Muscle of leg (tissue), 11 donors: ENCODE data around the gene FSD1. TPM values are rescaled to one million over a fixed set of nuclear protein-coding genes. Genes with fewer than 3 reads are reported as not detected.
A peak's percentile ranks its signal among the peaks of the same experiment; 100 is the strongest.

Experiments
- DNase-seq: peaks from one replicate; pipeline ENCODE4 v3.0.0; 2013
- H3K27ac ChIP-seq: one replicate; pipeline ENCODE4 v1.5.1; 2013; ENCODE audit warnings: mild to moderate bottlenecking, low read length, control low read depth
- H3K27me3 ChIP-seq: one replicate; pipeline ENCODE4 v1.6.1; 2013; ENCODE audit warnings: low read length; ENCODE audit not compliant: control insufficient read depth, insufficient read depth
- H3K36me3 ChIP-seq: one replicate; pipeline ENCODE4 v1.6.1; 2013; ENCODE audit warnings: low read length; ENCODE audit not compliant: control insufficient read depth, insufficient read depth
- H3K4me1 ChIP-seq: one replicate; pipeline ENCODE4 v1.6.1; 2013; ENCODE audit warnings: low read length; ENCODE audit not compliant: control insufficient read depth, insufficient read depth
- H3K4me3 ChIP-seq: one replicate; pipeline ENCODE4 v1.5.1; 2013; ENCODE audit warnings: low read length, control low read depth
- H3K9me3 ChIP-seq: replicated peaks from 2 replicates; pipeline ENCODE4 v1.6.1; 2013; ENCODE audit warnings: low read depth, low read length; ENCODE audit not compliant: control insufficient read depth
- WGBS: methylation state at CpG from one replicate; pipeline ENCODE4 v1.1.5; 2013; ENCODE audit warnings: missing lambda C conversion rate; ENCODE audit not compliant: insufficient coverage; 5-methylcytosine and 5-hydroxymethylcytosine counted together
- polyA plus RNA-seq, 8 donors: library from polyadenylated mRNA; unstranded; fragments of 120-200 nt; gene quantifications; one replicate each; pipeline versions ENCODE4 v1.2.1 to v1.2.3, GENCODE V29; 2013; ENCODE audit warnings: inconsistent platforms in 1 of 8, low replicate concordance in 1 of 8; ENCODE audit not compliant: insufficient read length in 8 of 8, insufficient read depth in 1 of 8
- total RNA-seq: library from RNA; stranded (reverse); fragments of 120-200 nt; gene quantifications from one replicate; pipeline ENCODE4 v1.2.4, GENCODE V29; 2013

Gene FSD1
- total and polyA plus RNA-seq, 9 donors = 0.71 to 3.2 (median 2.2) TPM

- no peak overlapping the region for H3K4me3 ChIP-seq
- no peak overlapping the region for H3K27ac ChIP-seq
- no peaks in the 10 kb centered on the region for H3K9me3 ChIP-seq
- WGBS = 81% methylated on average over 17 of the region's 23 CpGs
- peaks cover 23% of the 10 kb centered on the region for H3K4me1 ChIP-seq
- no peaks in the 10 kb centered on the region for H3K27me3 ChIP-seq
- H3K36me3 ChIP-seq = peaks cover 58% of the 10 kb centered on the region
- DNase-seq = peak; percentile 17
Observed at GRCh38 chr19:4357095-4357797, 52.8 kb downstream of the FSD1 start.

GRCh38 chr19:4357921-4358326 lies 53.5 kb downstream of the FSD1 start:
- no peak overlapping the region for H3K27ac ChIP-seq
- WGBS = 83% methylated on average over 14 of the region's 16 CpGs
- no peak overlapping the region for H3K4me3 ChIP-seq
- peak; percentile 24 for DNase-seq
- H3K4me1 ChIP-seq = peaks cover 23% of the 10 kb centered on the region
- H3K36me3 ChIP-seq = peaks cover 65% of the 10 kb centered on the region
- no peaks in the 10 kb centered on the region for H3K27me3 ChIP-seq
- no peaks in the 10 kb centered on the region for H3K9me3 ChIP-seq

GRCh38 chr19:4358709-4359626 lies 54.6 kb downstream of the FSD1 start:
- Histone ChIP-seq H3K4me3 (no peak overlapping the region), H3K9me3 (no peaks in the 10 kb centered on the region), H3K4me1 (peaks cover 23% of the 10 kb centered on the region), H3K27ac (no peak overlapping the region), H3K36me3 (peaks cover 75% of the 10 kb centered on the region), H3K27me3 (no peaks in the 10 kb centered on the region)
- DNase-seq = peak; percentile 15
- WGBS = 80% methylated on average over 18 of the region's 25 CpGs

GRCh38 chr19:4359627-4360000 lies 55.2 kb downstream of the FSD1 start:
- Histone ChIP-seq H3K4me3 (no peak overlapping the region), H3K27ac (no peak overlapping the region), H3K4me1 (peaks cover 23% of the 10 kb centered on the region), H3K36me3 (peaks cover 81% of the 10 kb centered on the region), H3K9me3 (no peaks in the 10 kb centered on the region), H3K27me3 (no peaks in the 10 kb centered on the region)
- DNase-seq = no peak
- WGBS = 64% methylated on average over 12 of the region's 13 CpGs

DNA sequence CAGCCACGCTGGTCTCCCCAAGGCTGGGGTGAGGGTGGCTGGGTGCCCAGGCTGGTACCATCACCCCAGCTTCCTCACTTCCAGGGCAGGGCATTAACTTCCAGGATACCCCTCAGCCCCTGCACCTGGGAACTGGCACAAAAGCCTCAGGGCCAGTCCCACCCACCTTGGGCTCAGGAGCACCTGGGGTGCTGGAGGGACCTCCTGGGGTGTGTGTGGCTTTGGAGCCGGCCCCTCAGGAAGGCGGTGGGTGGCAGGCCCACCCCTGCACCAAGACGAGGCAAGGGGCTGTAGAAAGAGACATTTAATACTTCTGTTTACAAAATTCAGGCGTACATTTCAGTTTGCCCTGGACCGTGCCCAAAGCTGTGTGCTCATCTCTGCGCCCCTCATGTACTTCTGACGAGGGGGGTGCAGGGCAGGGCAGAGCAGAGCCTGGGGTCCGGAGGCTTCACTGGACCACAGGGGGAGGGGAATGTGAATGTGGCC lies 55.7 kb downstream of the FSD1 start:
- Histone ChIP-seq H3K36me3 (peaks cover 86% of the 10 kb centered on the region), H3K9me3 (no peaks in the 10 kb centered on the region), H3K27me3 (no peaks in the 10 kb centered on the region), H3K4me3 (no peak overlapping the region), H3K4me1 (peaks cover 23% of the 10 kb centered on the region), H3K27ac (no peak overlapping the region)
- 57% methylated on average over 5 of the region's 9 CpGs for WGBS
- DNase-seq = no peak

DNA sequence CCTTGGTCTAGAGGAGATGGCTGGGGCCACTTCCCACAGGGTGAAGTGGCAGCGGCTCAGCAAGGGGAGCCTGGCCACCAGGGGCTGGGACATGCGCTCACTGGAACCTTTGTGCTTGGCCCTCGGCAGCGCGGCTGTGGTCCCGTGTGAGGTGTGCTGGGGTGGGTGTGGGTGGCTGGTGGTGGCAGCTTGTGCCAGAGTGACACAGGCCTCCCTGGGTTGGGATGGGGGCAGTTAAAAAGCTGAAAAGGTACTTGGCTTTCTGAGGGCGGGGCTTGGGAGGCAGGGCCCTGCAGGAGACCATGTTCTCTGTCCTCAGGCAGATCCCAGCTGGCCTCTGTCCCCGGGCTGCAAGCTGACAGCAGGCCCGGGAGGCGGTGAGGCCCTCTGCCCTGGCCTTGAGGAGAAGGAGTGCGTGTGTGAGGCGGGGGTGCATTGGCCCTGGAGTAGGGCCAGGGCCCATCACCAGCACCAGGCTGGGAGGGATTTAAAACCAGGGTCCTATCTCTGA lies 56.3 kb downstream of the FSD1 start:
- H3K36me3 ChIP-seq = peaks cover 91% of the 10 kb centered on the region
- peak; percentile 20 for DNase-seq
- WGBS = 51% methylated on average over 11 of the region's 12 CpGs
- no peaks in the 10 kb centered on the region for H3K27me3 ChIP-seq
- H3K4me3 ChIP-seq = no peak overlapping the region
- no peaks in the 10 kb centered on the region for H3K9me3 ChIP-seq
- H3K4me1 ChIP-seq = peaks cover 23% of the 10 kb centered on the region
- no peak overlapping the region for H3K27ac ChIP-seq

DNA sequence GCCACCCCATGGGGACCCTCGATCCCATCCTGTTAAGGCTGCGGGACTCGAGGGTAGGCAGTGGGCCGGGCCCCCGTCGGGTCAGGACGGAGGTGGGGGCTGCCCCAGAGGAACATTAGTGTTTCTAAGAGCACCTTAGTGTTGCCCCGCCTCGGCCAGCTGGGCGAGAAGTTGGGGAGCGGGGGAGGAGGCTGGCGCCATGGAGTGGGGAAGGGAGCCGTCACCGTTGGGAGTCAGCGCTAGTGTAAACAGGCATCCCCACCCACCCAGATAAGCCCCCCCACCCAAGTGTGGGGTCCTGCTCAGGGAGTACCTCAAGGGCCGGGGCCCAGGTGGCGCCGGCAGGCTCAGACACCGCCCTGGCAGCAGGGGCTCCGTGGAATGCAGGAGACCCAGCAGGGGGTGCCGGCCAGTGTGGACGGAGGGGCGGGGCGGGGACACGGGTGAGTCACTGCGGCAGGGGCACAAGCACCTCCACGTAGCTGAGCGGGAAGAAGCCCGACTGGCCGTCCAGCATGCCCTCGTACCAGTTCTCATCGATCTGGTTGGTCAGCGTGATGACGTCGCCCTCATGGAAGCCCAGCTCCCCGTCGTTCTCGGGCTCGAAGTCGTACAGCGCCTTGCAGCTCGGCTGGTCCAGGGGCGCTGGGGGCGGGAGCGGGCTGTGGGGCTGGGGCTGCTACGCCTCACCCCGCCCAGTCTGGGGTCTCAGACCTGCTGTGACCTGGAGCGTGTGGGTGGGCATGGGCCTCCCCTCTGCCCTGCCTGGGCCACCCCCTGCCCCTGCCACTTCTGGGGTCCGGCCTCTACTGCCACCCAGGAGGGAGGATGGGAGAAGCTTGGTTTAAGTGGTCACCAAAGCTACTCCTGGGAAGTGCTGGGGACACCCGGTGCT lies 57.0 kb downstream of the FSD1 start:
- 79% methylated on average over 41 of the region's 50 CpGs for WGBS
- H3K27me3 ChIP-seq = no peaks in the 10 kb centered on the region
- H3K27ac ChIP-seq = no peak overlapping the region
- peak; percentile 18 for DNase-seq
- peaks cover 29% of the 10 kb centered on the region for H3K4me1 ChIP-seq
- H3K4me3 ChIP-seq = no peak overlapping the region
- no peaks in the 10 kb centered on the region for H3K9me3 ChIP-seq
- H3K36me3 ChIP-seq = peaks cover 92% of the 10 kb centered on the region

- 73% methylated on average over 32 of the region's 32 CpGs for WGBS
- H3K36me3 ChIP-seq = peaks cover 93% of the 10 kb centered on the region
- H3K4me1 ChIP-seq = peaks cover 31% of the 10 kb centered on the region
- no peaks in the 10 kb centered on the region for H3K9me3 ChIP-seq
- no peaks in the 10 kb centered on the region for H3K27me3 ChIP-seq
- H3K4me3 ChIP-seq = no peak overlapping the region
- no peak overlapping the region for H3K27ac ChIP-seq
- DNase-seq = peak; percentile 19
Observed at GRCh38 chr19:4362101-4362828, 57.9 kb downstream of the FSD1 start.

GRCh38 chr19:4362831-4363545 lies 58.6 kb downstream of the FSD1 start:
- no peak for DNase-seq
- H3K36me3 ChIP-seq = peaks cover 91% of the 10 kb centered on the region
- no peak overlapping the region for H3K27ac ChIP-seq
- no peaks in the 10 kb centered on the region for H3K27me3 ChIP-seq
- H3K4me3 ChIP-seq = no peak overlapping the region
- H3K9me3 ChIP-seq = no peaks in the 10 kb centered on the region
- WGBS = 70% methylated on average over 20 of the region's 22 CpGs
- peaks cover 33% of the 10 kb centered on the region for H3K4me1 ChIP-seq
